GM19351 (cell line): ENCODE measurements around the gene ASPDH.
"Not testable (repeated sequence)": the region's sequence is repeated elsewhere in the genome, so short reads cannot be mapped to it uniquely, and the experiment has no call there.

Source experiments
- ATAC-seq: cut with Tn5 transposase; IDR thresholded peaks from one replicate; pipeline ENCODE4 v1.9.1; 2021; ENCODE audit warnings: mild to moderate bottlenecking, moderate library complexity; ENCODE audit not compliant: unreplicated experiment

The ASPDH gene

DNA sequence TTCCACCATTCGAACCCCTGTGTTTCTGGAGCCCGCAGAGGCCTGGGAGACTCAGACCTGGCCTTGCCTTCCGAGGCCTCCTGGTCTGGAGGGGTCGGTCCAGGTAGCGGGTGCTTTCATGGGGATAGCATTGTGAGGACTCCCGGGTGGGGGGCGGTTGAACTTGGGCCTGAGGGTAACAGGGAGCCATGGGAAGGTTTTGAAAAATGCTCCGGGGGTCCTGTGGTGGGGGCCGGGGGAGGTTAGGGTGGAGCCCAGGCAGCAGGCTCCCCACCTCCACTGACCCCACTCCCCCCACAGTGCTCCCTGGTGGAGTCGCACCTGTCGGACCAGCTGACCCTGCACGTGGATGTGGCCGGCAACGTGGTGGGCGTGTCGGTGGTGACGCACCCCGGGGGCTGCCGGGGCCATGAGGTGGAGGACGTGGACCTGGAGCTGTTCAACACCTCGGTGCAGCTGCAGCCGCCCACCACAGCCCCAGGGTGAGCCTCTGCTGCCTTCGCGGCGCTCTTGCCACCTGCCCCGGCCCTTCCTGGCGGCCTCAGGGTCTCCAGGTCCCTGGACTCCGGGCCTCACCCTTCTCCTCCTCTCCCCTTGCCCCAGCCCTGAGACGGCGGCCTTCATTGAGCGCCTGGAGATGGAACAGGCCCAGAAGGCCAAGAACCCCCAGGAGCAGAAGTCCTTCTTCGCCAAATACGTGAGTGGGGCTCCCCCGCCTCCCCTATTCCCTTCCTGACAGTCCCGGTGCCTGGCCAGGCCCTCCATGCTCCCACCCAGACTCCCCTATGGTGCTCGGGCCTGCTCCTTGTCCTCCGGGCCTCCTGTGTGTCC, 33.2 kb downstream of the ASPDH start:
- ATAC-seq = no peak

DNA sequence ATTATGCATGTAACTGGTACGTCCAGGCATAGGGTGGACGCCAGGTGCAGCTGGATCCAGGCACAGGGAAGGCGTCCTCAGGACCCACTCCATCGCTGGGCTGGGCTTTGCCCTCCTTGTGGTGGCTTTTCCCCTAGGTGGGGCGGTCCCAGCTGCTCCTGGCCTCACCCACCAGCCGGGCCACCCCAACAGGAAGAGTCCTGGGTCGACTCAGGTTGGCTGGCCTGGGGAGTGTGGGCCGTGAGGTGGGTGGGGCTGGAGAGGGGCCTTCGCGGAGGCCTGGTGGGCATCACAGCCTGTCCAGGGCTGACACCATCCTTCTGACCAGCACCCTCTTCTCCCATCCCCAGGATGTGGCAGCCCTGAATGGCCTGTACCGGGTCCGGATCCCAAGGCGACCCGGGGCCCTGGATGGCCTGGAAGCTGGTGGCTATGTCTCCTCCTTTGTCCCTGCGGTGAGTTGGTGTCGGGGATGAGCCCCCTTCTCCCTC, 33.9 kb downstream of the ASPDH start:
- ATAC-seq = no peak

GRCh38 chr19:50478901-50479715, 34.6 kb downstream of the ASPDH start:
- no peak for ATAC-seq

DNA sequence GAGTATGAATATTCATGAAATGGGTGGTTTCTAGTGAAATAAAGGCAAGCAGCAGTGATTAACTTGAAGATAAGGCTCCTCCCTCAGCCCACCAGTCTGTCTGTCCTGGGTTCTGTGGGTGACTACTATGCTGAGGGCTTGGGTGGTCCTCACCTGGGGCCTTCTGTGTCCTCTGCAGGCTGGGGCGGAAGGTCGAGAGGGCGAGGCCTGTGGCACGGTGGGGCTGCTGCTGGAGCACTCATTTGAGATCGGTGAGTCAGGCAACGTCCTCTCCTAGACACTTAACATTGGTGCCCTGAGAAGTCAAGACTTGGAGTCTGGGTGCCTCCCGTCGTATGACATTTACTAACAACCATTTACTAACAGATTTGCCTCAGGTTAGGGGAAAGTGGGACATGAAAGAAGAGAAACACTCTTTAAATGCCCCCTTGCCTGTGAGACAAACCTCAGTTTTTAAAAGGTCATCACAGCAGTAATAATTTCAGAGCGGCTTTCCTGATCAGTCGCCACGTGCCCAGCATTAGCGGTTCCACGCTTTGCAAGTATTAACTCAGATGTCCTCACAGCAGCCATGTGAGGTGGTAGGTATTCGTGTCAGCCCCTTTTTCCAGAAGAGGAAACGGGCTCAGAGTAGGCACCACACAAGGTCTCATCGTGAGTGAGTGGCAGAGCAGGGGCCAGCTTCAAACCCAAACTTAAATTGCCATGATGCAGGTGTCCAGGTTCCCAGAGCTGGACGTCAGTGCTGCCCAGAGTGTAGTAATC, 35.8 kb downstream of the ASPDH start:
- no peak for ATAC-seq

- no peak for ATAC-seq
Observed at GRCh38 chr19:50476907-50477238, 36.8 kb downstream of the ASPDH start.

- ATAC-seq = peak; percentile 80
Observed at GRCh38 chr19:50476224-50476906, 37.3 kb downstream of the ASPDH start, which contains the start of the genes EMC10 and GARIN5A. Gene EMC10, plus strand, starts transcription at chr19:50476507. Its CDS starts 38 bp downstream, at chr19:50476545. Gene GARIN5A, minus strand, starts transcription at chr19:50476848. Its CDS starts 460 bp downstream, at chr19:50476388.

DNA sequence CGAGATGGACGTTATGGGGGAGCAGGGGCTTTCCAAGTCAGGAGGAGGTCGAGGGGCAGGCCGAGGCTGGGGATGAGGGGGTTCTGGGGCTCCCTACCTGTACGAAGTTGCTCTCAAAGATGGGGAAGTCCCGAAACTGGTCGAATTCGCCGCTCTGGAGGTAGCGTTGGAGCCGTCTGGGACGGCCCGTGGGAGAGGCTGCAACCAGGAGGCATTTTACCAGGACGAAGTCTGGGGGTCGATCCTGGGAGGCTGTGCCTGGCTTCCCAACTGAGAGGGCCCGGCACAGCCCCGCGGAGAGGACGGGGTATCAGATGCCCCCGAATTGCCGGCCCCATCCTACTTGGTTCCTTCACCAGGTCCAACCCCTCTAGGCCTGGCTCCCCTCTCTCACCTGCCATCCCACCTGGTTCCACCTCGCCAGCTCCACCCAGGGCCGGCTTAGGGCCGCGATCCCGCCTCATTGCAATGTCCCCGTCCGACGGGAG, 37.9 kb downstream of the ASPDH start:
- no peak for ATAC-seq

- ATAC-seq = no peak
Observed at GRCh38 chr19:50475101-50475568, 38.6 kb downstream of the ASPDH start.

- not testable (repeated sequence) for ATAC-seq
Observed at GRCh38 chr19:50473336-50473735, 40.4 kb downstream of the ASPDH start.

GRCh38 chr19:50468818-50469217, 44.9 kb downstream of the ASPDH start:
- no peak for ATAC-seq

GRCh38 chr19:50467566-50467965, 46.1 kb downstream of the ASPDH start:
- no peak for ATAC-seq

DNA sequence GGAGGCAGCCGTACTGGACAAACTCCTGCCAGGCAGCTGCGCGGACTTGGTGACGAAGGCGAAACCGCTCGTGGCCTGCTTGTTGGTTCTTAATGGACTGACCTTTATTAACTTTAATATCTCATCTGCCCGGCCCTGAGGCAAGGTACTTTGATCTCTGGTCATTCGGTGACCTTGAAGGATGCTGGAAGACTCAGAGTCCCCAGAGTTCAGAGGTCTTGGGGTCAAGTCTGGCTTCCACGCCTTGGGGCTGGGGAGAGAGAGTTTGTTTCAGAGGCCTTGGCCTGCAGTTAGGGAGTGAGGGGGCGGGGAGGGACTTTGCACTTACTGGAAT, 47.0 kb downstream of the ASPDH start:
- no peak for ATAC-seq

GRCh38 chr19:50465986-50466705, 47.6 kb downstream of the ASPDH start:
- no peak for ATAC-seq

- no peak for ATAC-seq
Observed at GRCh38 chr19:50465000-50465399, 48.7 kb downstream of the ASPDH start.

GRCh38 chr19:50464348-50464747, 49.4 kb downstream of the ASPDH start:
- no peak for ATAC-seq

DNA sequence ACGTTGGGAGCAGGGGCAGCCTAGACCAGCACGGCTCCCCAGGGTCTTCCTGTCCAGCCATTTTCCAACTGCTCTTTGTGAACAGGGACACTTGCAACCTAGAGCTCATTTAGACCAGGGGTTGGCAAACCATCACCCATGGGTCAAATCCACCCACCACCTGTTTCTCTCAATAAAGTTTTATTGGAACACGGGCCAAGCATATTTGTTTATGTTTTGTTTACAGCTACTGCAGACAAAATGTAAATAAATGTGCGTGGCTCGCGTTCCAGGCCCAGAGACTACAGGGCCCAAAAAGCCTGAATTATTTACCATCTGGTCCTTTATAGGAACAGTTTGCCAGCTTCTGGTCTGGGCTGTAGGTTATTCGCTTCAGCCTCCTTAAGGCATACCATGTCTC, 50.7 kb downstream of the ASPDH start:
- no peak for ATAC-seq
